RWPE1 (cell line): ENCODE data around the gene CCKAR.

Experiments
- CTCF ChIA-PET: fragments of 350-600 bp; sonication (Branson Sonifier 250); formaldehyde crosslinking; extraction: SDS; loops from one replicate; lab custom pipeline; 2021; lab: Yijun Ruan, JAX
- POLR2A ChIA-PET: fragments of 400-600 bp; formaldehyde crosslinking; extraction: SDS; loops from one replicate; lab custom pipeline; 2020; ENCODE audit warnings: antibody characterized with exemption; ENCODE audit not compliant: low non-redundant PET; lab: Yijun Ruan, JAX
- DNase-seq: peaks from one replicate; pipeline ENCODE4 v3.0.0; 2012; ENCODE audit warnings: low spot score
- H3K27ac ChIP-seq: fragments of 450-650 bp; 2 replicates; pipeline ENCODE4 v1.5.1; 2017
- TF ChIP-seq, protein P1 (sequence below): fragments of 450-650 bp; conservative IDR thresholded peaks from 2 replicates; pipeline ENCODE4 v1.5.1; 2017; ENCODE audit warnings: low read depth, mild to moderate bottlenecking

Gene CCKAR

DNA sequence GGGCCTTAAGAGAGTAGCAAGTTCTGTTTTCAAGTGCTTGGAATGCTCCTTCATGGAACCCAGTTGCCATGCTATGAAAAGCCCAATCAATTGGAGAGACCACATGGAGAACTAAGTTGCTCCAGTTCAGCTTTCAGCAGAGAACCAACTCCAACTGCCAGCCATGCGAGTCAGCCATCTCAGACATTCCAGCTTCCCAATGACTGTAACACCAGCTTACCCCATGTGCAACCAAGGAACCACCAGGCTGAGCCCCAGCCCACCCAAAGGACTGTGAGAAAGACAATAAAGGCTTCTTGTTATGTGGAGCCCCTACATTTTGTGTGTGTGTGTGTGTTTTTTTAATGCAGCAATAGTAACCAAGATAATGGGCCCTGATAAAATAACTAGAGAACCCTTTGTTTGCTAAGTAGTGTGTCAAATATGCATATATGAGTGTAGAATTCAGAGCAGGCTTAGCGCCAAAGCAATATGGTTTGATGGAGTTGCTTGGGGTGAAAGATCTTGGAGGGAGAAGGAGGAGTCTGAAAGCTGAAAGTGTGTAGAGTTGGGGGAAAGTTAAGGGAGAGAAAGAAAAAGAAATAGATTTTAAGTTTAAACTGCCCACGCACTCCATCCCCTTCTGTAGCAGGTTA lies 35.0 kb upstream of the CCKAR start:
- DNase-seq, result peak; percentile 25
- TF ChIP-seq, protein P1, sequence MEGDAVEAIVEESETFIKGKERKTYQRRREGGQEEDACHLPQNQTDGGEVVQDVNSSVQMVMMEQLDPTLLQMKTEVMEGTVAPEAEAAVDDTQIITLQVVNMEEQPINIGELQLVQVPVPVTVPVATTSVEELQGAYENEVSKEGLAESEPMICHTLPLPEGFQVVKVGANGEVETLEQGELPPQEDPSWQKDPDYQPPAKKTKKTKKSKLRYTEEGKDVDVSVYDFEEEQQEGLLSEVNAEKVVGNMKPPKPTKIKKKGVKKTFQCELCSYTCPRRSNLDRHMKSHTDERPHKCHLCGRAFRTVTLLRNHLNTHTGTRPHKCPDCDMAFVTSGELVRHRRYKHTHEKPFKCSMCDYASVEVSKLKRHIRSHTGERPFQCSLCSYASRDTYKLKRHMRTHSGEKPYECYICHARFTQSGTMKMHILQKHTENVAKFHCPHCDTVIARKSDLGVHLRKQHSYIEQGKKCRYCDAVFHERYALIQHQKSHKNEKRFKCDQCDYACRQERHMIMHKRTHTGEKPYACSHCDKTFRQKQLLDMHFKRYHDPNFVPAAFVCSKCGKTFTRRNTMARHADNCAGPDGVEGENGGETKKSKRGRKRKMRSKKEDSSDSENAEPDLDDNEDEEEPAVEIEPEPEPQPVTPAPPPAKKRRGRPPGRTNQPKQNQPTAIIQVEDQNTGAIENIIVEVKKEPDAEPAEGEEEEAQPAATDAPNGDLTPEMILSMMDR, result no peak
- POLR2A ChIA-PET, result no interaction called here
- no peak overlapping the region for H3K27ac ChIP-seq
- CTCF ChIA-PET, result no interaction called here

DNA sequence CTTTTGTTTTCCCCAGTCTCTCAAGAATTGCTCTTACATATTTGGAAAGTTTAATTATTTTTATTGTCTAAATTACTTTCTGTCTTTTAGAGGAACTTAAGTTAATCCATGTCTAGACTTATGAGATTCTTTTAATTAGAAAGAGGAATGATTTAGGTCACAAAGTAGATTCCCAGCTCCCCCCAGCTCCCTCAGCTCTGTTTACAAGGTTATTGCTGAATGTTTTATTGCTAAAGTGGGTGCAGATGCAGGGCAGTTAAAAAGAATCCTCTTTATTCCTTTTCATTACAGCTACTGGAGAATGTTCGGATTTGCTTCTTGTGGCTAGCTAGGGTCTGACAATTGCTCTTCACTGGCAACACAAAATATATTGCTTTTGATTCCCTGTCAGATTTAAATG lies 33.7 kb upstream of the CCKAR start:
- TF ChIP-seq, protein P1, result no peak
- DNase-seq, result no peak
- no peak overlapping the region for H3K27ac ChIP-seq
- ChIA-PET POLR2A (no interaction called here), CTCF (no interaction called here)

DNA sequence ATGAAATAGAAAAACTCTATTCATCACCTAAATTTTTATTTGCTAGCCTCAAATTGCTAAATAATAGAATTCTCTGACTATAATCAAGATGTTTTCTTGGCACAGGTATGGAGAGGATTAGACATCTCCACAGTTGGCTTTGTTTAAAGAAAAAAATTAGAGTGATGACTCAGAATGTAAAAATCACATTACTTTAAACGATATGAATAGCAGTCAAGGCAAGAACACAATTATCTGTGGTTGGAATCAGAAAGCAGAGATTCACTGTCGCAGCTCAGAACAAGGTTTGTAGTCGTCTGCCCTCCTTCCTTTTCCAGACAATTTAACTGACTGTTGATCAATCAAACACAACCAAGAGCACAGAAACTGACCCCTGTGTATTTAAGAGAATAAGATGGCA lies 32.2 kb upstream of the CCKAR start:
- H3K27ac ChIP-seq, result no peak overlapping the region
- CTCF ChIA-PET, result no interaction called here
- POLR2A ChIA-PET, result no interaction called here
- TF ChIP-seq, protein P1, result no peak
- DNase-seq, result peak; percentile 15

DNA sequence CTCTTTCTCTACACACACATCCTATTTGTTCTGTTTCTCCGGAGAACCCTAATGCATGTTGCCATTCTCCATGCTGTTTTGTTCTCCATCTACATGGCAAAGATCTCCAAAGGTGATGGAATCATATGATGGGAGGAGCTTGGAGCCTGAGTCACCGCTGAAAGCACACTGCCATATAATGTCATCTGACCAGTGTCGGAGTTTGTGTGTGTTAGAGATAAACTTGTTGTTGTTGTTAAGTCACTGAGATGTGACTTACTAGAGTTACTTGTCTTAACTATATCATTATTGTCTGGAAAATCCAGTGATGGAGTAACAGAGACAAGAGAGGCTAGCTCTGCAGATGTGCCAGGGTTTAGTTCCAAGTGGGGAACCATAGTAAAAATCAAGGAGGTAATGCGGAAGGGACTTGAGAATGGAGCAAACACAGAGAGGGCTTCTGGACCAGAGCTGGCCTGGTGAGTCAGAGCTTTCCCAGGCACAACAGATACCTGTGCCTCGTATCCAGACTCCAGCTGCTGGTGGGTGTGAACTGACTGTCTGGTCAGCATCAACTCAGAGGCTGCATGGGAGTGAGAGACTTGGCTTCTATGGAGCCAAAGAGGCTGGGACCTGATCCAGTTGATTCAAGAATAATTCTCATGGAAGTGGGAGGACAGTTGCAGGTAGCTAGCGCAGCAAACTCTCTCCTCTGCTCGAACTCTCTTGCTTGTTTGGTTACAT lies 30.6 kb upstream of the CCKAR start:
- DNase-seq, result no peak
- CTCF ChIA-PET, result no interaction called here
- POLR2A ChIA-PET, result no interaction called here

DNA sequence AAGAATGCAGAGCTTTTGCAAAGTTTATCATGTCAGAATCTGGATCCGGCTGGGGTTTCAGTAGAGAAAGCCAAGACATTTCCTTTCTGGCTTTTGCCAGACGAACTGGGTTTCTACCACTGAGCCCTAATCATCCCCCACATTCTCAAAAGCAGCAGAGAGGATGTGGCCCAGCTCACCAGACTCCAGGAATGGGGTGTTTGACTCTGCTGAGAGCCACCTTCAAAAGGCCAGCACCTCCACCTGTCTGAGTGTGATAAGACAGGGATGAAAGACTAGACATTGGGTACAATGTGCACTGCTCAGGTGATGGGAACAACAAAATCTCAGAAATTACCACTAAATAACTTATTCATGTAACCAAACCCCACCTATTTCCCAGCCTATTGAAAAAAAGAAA lies 25.7 kb upstream of the CCKAR start:
- DNase-seq, result no peak
- TF ChIP-seq, protein P1, result no peak
- H3K27ac ChIP-seq, result no peak overlapping the region
- ChIA-PET CTCF (no interaction called here), POLR2A (no interaction called here)

More for the DNA sequence above, 30.6 kb upstream of the CCKAR start:
- TF ChIP-seq, protein P1, result no peak
- H3K27ac ChIP-seq, result no peak overlapping the region

DNA sequence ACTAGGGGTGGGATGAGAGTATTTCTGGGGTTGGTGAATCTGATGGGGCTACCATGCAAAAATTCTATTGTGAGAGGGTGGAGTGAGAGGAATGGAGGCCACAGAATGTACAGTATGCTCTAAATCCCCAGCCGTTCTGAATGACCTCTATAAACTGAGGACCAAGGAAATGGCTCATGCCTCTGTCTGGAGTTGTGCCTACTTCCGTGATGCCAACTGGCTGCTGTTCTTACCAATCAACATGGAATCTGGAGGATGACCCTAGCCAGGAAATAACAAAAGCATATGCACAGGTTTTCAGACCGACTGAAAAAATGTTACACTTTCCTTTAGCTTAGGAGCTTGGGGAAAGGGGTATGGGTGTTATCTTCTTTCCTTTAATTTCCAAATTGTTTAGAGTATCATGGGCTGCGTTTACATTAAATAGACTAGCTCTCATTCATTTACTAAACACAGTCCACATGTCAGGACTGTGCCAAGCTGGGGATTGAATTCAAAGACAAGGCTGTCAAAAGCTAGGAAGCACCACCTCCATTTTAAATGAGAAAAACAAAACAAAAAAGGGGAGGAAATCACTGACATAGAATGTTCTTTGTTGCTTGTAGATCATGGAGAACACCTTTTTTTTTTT lies 20.2 kb upstream of the CCKAR start:
- ChIA-PET CTCF (no interaction called here), POLR2A (no interaction called here)
- TF ChIP-seq, protein P1, result no peak

More for the DNA sequence above, 20.2 kb upstream of the CCKAR start:
- no peak overlapping the region for H3K27ac ChIP-seq
- DNase-seq, result no peak
